ENCODE measurements around the gene KAT2B.

Gene KAT2B

DNA sequence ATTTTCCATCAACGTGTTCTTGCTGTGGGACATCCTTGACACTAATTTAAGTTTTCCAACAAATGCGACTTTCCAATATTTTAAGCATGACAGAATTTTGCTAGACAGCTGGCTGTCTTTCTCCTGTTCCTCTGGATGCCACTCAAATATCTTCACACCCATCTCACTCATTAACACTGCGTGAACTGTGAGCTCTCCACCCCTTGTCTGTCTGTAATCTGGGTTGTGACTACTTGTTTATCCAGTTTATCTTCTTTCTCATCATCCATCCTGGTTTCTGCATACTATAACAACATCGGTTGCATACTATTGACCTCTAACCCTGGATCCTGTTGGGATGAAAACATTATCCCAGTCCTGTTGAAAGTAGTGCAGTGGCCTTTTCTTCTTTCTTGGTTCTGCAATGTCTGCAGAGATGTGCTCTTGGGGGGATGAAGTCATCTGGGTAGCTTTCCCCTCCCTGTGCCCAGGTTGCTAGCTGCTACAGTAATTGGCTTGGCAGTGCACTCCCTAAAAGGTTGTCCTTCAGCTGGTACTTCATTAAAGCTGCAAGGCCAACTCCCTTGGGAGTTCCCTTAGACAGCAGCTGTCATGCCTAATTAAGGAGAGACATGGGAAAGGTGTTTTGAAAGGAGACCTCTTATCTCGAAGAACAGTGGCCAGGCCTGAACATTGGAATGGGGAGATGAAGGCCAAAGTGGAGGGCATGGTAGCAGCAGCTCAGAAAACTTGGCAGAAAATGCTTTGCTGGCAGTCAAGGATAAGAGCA lies 24.7 kb downstream of the KAT2B start:
- no peak overlapping the region for H3K4me3 ChIP-seq (ENCODE audit: control insufficient read depth, low read depth, low read length)
- TF ChIP-seq, protein P1, sequence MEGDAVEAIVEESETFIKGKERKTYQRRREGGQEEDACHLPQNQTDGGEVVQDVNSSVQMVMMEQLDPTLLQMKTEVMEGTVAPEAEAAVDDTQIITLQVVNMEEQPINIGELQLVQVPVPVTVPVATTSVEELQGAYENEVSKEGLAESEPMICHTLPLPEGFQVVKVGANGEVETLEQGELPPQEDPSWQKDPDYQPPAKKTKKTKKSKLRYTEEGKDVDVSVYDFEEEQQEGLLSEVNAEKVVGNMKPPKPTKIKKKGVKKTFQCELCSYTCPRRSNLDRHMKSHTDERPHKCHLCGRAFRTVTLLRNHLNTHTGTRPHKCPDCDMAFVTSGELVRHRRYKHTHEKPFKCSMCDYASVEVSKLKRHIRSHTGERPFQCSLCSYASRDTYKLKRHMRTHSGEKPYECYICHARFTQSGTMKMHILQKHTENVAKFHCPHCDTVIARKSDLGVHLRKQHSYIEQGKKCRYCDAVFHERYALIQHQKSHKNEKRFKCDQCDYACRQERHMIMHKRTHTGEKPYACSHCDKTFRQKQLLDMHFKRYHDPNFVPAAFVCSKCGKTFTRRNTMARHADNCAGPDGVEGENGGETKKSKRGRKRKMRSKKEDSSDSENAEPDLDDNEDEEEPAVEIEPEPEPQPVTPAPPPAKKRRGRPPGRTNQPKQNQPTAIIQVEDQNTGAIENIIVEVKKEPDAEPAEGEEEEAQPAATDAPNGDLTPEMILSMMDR (conservative IDR thresholded peaks at IDR 0.05; ENCODE audit: control insufficient read depth, insufficient read depth, low read depth, low read length), result no peak
- no peak for DNase-seq (ENCODE audit: low read depth)

DNA sequence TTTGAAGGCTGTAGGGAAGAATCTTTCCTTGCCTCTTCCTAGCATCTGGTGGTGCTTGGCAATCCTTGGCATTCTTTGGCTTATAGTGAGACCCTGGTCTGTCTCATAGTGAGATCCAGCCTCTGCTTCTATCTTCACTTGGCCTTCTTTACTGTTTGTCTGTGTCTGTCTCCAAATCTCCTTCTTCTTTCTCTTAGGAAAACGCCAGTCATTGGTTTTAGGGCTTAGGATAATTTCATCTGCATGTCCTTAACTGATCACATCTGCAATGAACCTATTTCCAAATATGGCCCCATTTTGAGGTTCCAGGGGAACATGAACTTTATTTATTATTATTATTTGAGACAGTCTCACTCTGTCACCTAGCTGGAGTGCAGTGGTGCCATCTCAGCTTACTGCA lies 25.8 kb downstream of the KAT2B start:
- no peak for DNase-seq (ENCODE audit: low read depth)
- H3K4me3 ChIP-seq (ENCODE audit: control insufficient read depth, low read depth, low read length), result no peak overlapping the region
- TF ChIP-seq, protein P1 (conservative IDR thresholded peaks at IDR 0.05; ENCODE audit: control insufficient read depth, insufficient read depth, low read depth, low read length), result no peak

DNA sequence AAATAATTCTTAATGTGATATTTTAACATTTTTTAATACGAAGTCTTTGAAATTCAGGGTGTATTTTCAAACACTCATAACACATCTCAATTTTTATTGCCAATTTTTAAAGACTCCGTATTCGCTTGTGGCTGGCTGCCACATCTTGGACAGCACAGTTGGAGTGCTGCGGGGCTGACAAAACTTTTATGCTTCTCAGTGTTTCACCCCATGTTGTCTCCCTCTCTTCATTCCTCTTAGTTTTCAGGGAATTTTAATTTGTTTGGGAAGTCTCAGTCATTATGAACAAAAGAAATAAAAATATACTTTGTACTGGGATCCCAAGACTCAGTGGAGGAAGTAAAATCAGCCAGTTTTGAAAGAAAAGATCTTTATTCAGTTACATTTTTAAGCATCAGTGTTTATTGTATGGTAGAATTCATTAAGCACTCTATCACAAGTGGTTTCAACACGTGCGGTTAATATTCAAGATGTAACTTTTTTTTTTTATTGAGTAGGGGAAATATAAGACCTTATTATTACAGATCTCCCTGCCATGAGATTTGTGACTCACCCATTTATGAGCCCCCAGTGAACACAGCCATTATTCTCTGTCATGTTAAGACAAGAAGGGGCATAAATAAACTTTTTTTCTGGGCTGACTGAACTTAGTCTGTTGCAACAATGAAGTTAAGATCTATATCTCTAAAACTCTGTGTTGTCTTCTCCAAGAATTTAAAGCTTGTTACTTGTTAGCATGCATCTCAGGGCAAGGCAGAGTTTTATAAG lies 26.8 kb downstream of the KAT2B start:
- peak; percentile 41 for DNase-seq (ENCODE audit: low read depth)
- H3K4me3 ChIP-seq (ENCODE audit: control insufficient read depth, low read depth, low read length), result no peak overlapping the region
- TF ChIP-seq, protein P1 (conservative IDR thresholded peaks at IDR 0.05; ENCODE audit: control insufficient read depth, insufficient read depth, low read depth, low read length), result no peak

DNA sequence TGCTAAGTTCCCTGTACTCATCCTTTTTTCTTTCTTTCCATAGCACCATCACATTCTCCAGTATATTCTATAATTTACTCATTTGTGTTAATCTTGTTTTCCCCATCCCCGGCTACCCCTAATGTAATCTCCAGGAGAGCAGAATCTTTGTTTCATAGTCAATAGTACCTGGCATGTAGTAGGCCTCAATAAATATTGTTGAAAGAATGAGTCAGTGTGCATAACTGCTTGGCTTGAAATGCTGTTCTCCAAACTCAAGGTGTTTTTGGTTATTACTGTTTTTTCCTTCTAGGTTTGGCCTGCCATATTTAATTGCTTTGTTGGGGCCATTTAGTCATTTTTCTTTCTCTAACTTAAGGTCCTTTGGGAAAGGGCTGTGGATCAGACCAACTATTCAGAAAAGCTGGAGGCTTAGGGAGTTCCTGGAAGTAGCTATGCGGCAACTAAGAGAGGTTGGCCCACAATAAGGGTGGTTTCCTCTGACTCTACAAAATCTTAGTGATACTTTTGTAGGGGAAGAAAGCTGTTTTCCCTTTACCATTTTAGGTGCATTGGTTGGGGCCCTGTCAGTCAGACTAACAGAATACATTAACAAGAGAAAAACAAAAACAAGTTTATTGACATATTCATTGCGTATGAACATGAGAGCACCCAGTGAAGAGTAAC lies 28.4 kb downstream of the KAT2B start:
- H3K4me3 ChIP-seq (ENCODE audit: control insufficient read depth, low read depth, low read length), result no peak overlapping the region
- TF ChIP-seq, protein P1 (conservative IDR thresholded peaks at IDR 0.05; ENCODE audit: control insufficient read depth, insufficient read depth, low read depth, low read length), result no peak
- DNase-seq (ENCODE audit: low read depth), result peak; percentile 22

DNA sequence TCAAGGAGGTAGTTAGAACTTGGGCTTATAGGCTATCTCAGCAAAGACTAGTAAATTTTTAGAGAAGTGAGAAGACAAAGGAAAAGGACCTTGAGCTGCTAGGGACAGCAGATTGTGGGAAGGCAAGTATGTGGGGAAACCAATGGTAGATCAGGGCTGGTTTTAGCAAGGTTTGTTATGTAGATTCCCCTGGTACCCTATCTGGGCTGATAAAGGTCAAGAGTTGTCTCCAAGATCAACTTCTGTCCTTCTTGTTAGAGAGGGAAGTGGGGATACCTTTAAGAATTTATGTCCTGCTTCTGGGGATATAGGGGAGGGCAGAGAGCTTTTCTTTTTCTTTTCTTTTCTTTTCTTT lies 28.9 kb downstream of the KAT2B start:
- H3K4me3 ChIP-seq (ENCODE audit: control insufficient read depth, low read depth, low read length), result no peak overlapping the region
- TF ChIP-seq, protein P1 (conservative IDR thresholded peaks at IDR 0.05; ENCODE audit: control insufficient read depth, insufficient read depth, low read depth, low read length), result no peak
- no peak for DNase-seq (ENCODE audit: low read depth)

DNA sequence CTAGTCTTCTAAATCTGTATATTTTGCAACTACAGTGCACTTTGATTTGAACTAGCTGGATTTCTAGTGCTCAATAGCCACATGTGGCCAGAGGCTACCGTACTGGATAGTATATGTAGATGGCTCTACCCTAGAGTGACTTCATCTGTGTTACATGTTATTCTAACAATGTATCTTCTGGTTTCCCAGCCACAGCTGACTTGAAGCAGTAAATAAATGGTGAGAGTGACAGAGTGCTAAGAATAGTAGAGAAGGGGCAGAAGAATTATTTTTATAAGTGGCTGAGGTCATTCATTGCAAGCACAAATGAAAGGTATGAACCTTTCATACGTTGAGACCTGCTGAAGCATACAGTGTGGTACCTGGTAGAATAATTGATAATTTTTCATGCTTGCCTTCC lies 30.9 kb downstream of the KAT2B start:
- TF ChIP-seq, protein P1 (conservative IDR thresholded peaks at IDR 0.05; ENCODE audit: control insufficient read depth, insufficient read depth, low read depth, low read length), result no peak
- no peak for DNase-seq (ENCODE audit: low read depth)
- no peak overlapping the region for H3K4me3 ChIP-seq (ENCODE audit: control insufficient read depth, low read depth, low read length)

Data from fibroblast of mammary gland (primary cell).